ENCODE results near the gene SCNN1B.
"Not testable (repeated sequence)": the region's sequence is repeated elsewhere in the genome, so short reads cannot be mapped to it uniquely, and the experiment has no call there.

The SCNN1B gene, protein sequence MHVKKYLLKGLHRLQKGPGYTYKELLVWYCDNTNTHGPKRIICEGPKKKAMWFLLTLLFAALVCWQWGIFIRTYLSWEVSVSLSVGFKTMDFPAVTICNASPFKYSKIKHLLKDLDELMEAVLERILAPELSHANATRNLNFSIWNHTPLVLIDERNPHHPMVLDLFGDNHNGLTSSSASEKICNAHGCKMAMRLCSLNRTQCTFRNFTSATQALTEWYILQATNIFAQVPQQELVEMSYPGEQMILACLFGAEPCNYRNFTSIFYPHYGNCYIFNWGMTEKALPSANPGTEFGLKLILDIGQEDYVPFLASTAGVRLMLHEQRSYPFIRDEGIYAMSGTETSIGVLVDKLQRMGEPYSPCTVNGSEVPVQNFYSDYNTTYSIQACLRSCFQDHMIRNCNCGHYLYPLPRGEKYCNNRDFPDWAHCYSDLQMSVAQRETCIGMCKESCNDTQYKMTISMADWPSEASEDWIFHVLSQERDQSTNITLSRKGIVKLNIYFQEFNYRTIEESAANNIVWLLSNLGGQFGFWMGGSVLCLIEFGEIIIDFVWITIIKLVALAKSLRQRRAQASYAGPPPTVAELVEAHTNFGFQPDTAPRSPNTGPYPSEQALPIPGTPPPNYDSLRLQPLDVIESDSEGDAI

DNA sequence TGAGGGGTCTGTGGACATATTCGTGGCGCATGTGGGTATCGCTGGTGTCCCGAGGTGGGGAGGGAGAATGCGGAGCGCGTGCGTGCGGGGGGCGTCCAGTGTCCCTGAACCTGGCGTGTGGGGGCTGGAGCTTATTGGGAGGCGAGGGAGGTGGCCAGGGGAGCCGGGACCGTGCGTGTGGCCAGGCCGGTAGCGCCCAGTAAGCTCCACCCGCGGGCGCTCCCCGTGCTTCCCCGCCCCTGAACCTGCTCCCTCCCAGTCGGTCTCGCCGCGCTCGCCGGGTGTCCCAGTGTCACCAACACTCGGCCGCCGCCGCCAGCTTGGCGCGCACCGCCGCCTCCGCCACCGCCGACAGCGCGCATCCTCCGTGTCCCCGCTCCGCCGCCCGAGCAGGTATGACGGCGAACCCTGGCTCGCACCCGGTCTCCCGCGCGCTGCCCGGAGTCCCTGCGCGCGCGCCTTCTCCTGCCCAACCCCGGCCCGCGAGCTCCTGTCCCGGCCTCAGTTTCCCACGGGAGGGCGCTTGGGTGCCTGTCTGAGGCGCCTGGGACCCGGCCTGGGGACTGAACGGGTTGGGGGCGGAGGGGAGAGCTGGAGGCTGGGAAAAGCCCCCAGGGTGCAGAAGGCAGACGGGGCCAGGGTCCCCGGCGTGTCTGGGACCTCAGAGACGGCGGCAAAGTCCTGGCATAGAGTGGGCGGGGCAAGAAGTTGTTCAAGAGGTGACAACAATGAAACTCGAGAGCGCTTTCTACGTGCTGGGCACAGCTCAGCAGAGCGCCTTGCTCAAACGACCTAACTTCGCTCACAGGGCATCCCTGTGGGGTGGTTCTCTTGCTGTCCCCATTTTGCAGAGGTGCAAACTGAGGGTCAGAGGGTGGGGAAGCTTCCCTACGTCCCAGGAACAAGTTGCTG is at the start of gene SCNN1B:
TSS of gene SCNN1B (plus strand) at position 258 of the 912 bp plus-strand sequence. CDS start 46,298 bp downstream, outside the sequence.
- DNase-seq: no peak

DNA sequence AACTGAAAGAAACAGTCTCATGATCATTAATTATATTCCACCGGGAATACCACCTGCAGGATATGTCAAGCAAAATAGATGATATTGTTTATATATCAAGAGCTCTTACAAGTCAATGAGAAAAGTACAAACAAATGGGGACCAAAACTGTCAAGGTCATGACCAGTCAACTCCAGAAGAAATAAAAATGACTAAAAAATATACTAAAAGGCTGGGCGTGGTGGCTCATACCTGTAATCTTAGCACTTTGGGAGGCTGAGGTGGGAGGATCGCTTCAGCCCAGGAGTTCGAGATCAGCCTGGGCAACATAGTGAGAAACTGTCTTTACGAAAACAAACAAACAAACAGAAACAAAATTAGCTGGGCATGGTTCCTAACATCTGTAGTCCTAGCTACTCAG is 49.8 kb upstream of the SCNN1B start:
- DNase-seq: no peak

DNA sequence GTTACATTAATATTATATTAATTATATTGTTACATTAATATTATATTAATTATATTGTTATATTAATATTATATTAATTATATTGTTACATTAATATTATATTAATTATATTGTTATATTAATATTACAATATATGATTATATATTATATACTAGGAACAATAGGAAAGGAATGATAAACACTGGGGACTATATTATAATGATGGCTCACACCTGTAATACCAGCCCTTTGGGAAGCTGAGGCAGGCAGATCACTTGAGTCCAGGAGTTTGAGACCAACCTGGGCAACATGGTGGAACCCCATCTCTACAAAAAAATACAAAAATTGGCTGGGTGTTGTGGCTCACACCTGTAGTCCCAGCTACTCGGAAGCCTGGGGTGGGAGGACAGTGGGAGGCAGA is 48.5 kb upstream of the SCNN1B start:
- not testable (repeated sequence) for DNase-seq

DNA sequence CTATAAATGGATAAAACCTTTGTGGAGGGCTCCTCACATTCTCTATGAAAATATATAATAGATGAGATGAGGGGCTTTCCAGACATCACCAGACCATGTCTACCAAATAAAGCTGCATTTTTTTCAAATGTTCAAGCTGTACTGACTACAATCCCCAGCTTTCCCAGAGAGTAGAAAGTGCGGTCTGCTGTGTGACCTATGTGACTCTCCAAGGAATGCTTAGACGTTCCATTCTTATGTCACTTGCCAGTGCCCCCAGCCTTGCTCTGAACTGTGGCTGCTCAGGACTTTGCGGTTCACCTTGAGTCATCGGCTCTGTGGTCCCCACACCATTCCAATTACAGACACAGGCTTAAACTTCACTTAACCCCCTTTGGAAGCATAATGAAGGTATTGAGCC is 47.8 kb upstream of the SCNN1B start:
- DNase-seq: no peak

DNA sequence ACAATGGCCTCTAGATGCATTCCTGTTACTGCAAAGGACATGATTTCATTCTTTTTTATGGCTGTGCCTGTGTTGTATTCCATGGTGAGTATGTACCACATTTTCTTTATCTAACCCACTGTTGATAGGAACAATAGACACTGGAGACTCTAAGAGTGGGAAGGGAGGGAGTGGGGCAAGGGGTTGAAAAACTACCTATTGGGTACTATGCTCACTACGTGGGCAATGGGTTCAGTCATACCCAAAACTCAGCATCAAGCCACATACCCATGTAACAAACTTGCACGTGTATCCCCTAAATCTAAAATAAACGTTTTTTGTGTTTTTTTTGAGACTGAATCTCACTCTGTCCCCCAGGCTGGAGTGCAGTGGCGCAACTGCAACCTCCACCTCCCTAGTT is 47.1 kb upstream of the SCNN1B start:
- DNase-seq: no peak

DNA sequence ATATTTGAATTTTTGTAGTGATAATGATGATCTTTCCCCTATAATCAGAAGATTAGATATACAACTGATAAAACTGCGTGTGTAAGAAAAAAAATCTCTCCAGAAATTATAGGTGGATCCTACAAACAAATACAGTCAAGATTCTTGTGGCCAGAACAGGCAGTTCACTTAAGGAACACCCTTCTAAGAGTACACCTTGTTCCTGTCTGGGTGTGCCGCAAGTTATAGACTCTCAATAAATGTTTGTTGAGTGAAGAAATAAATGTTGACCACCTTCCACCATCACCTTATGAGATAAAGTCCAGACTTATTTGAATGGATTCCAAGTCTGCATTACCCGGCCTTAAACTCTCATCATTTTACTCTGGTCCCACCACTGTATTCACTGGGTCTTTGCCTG is 45.7 kb upstream of the SCNN1B start:
- no peak for DNase-seq

DNA sequence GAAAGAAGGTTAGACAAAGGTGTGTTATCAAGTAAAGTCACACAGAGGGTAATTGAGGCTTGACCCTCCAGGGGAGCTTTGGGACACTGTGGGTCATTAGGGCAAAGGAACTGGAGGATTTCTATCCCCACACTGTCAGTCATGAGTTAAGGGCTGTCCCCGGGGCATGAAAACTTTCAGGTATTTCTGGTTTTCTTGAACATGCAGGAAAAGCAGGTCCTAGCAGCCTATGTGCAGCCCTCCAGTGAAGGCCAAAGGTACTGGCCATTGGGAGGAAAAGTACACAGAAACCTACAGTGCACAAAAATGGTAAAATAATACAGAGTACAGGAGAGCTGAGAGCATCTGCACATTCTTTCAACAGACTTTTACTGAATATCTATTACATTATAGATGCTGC is 44.4 kb upstream of the SCNN1B start:
- DNase-seq: no peak

DNA sequence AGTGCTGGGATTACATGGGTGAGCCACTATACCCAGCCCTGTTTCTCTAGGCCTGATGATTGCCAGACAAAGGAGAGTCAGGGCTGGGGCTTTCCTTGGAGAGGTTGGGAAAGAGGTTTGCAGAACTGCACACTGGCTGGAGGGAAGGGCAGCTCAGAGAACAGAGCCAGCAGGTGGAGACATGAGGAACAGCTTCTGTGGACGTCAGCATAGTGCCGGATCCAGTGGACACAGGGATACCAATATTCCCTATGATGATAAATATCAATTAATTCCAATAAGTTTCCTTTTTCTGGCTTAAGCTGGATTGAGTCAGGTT is 43.2 kb upstream of the SCNN1B start:
- no peak for DNase-seq

DNA sequence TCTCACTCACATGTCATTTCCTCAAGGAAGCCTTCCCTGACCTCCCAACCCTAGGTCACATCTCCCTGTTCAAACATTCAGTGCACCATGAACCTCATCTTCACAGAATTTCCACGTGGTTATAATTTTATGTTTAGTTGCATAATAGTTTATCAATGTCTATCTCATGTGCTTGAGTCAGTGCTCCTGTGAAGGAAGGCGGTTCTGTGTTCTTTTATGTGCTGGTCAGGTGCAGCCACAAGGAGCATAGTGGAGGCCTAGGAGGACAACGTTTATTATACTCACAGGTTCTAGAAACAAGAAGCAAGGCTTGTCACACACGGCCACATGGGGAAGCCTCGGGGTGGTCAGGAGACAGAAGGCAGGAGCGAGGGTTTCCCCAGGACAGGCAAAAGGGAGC is 34.5 kb upstream of the SCNN1B start:
- no peak for DNase-seq

DNA sequence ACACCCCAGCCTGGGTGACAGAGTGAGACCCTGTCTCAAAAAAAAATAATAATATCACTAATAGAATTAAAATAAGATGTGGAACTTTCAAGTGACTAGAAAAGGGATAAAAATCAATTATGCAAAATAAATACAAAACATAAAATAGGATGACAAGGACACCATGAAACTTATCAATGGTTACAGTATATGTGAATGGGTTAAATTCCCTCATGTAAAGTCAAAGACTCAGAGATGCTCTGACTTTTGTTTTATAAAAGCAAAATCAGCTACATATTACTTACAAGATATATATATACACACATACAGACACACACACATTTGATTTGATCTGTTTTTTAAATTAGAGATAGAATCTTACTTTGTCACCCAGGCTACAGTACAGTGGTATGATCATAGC is 33.5 kb upstream of the SCNN1B start:
- no peak for DNase-seq

DNA sequence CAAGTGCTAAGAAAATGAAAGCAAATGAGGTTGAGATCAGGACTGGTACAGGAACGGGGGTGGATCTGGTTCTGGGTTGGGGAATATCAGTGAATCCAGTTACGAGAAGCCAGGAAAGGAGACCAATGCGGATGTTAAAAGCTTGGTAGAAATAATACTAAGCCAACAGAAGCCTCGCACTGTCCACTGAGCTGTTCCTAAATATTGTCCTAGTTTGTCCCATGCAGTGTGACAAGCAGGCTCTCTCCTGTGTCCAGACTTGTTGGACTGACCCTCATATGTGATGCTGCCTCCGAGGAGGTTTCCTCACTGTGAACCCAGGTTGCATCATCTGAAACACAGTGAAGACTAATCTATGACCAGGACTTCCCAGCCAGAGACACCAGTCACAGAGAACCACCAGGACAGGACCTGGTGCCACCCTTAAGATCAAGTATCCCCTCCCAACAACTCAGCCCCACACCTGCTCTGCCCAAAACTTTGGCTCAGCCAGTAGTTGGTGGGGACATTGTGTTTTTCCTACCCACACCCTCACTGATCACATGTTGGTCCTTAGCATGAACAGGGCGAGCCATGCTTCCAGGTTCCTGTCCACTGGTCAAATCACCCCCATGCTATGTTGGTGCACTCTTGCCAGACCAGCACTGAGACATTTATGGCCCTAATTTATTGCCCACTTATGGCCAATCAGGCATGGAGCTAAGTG is 32.7 kb upstream of the SCNN1B start:
- no peak for DNase-seq

DNA sequence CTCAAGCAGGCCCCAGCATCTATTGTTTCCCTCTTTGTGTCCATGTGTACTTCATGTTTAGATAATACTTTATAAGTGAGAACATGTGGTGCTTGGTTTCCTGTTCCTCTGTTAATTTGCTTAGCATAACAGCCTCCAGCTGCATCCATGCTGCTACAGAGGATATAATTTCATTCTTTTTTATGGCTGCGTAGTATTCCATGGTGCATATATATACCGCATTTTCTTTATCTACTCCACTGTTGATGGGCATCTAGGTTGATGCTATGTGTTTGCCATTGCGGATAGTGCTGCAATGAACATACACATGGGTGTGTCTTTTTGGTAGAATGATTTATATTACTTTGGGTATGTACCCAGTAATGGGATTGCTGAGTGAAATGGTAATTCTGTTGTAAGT is 31.4 kb upstream of the SCNN1B start:
- no peak for DNase-seq

DNA sequence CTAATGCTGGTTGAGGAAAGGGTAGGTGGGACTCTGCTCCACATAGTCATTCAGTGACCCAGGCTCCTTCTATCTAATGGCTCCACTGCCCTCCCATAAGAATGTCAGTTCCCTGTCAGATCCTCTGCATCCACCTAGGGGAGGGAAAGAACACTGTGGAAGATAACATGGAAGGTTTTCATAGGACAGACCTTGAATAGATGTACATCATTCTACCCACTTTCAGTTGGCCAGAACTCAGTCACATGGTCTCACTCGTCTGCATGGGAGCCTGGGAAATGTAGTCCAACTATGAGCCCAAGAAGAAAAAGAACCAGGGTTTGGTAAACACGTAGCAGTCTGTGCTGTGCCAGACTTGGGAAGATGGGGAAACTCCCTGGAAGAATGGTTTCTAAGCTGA is 27.1 kb upstream of the SCNN1B start:
- no peak for DNase-seq

DNA sequence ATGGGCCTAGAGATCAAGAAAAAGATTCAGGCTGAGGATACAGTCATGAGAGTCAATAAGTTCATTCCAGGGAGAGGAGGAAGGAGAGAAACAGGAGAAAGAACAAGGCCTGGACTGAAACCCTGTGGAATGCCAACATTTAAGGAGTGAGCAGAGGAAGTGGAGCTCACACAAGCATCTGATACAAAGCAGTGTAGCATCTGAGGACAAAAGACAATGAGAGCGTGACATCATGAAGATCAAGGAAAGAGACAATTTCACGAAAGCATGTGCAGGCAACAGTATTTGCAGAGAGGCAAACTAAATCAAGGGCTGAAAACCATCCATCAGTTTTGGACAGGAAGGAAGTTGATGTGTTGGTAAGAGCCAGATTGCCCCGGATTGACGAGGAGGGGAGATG is 25.3 kb upstream of the SCNN1B start:
- DNase-seq: no peak

DNA sequence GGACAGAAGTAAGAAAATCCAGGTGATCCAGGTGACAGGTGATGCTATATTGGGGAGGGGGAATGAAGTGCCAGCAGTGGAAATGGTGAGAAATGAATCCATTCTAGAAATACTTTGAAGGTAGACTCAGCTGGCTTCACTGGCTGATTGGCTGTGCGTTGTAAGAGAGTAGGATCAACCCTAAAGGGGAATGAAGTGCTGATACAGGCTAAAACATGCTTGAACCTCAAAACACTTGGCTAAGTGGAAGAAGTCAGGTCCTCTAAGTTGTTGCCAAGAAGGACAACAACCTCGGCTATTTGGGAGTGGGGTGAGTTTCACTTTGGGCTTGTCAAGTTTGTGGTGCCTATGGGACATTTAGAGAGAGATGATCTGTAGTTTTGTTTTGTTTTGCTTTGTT is 24.1 kb upstream of the SCNN1B start:
- no peak for DNase-seq

DNA sequence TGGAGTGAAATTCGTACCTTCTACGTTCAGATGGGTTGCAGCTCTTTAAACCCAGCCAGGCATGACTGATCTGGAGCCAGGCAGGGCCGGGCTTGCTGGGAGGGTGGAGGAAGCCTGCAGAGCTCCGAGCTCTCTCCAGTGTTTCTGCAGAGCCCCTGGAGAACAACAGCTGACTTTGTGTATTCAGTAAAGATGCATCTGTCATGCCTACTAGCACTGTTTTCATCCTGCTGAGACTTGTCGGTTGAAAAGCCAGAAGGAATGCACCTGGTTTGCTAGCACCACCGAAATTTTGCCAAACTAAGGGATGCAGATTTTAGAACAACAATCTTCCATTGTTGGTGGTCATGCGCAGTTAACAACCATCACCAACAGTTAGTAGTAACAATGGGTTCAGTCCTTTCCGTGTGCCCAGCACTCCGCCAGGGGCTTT is 22.4 kb upstream of the SCNN1B start:
- DNase-seq: no peak

DNA sequence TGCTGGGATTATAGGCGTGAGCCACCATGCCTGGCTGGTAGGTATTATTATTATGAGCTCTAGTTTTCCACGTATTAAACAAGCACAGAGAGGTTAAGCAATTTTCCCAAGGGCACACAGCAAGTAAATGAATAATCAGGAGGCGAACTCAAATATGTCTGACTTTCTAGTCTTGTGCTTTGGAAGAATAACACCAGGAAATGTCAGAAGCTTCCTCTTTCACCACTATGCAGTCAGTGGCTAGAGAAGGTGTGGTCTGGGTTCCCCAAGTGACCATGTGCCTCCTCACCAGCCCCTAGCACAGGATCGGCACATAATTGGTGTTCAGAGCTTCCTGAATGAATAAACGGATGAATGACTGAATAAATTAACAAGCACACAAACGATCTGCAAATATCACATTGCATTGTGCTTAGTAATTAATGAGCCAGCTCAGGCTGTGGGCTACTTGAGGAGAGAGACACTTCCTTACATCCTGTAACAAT is 21.6 kb upstream of the SCNN1B start:
- no peak for DNase-seq

DNA sequence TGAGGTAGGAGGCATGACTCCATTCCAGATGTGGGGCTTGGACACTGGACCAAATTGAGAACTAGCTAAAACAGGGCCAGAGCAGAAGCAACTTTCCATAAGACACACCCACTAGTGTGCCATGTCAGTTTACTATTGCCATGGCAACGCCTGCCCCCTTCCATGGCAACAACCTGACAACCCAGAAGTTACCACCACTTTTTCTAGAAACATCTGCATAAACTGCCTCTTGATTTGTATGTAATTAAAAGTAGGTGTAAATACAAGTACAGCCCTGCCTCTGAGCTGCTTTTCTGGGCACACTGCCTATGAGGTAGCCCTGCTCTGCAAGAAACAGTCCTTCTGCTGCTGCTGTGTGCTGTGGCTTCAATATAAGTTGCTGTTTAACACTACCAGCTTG is 19.5 kb upstream of the SCNN1B start:
- DNase-seq: no peak

DNA sequence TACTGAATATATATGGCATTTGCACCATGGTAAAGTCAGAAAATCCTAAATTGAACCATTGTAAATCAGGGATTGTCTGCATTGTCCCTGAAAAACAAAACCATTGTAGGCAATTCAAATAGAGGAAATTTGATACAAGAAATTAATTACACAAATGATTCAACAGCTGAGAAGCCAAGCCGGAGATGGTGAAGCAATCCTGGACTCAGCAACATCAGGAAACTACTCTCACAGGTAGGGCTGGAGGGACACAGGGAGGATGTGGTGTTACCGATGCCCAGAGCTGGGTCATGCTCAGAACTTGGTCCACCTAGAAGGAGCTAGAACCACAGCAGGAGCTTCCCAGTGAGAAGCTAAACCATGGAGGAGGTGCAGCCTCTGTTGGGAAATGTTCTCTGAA is 18.5 kb upstream of the SCNN1B start:
- no peak for DNase-seq

DNA sequence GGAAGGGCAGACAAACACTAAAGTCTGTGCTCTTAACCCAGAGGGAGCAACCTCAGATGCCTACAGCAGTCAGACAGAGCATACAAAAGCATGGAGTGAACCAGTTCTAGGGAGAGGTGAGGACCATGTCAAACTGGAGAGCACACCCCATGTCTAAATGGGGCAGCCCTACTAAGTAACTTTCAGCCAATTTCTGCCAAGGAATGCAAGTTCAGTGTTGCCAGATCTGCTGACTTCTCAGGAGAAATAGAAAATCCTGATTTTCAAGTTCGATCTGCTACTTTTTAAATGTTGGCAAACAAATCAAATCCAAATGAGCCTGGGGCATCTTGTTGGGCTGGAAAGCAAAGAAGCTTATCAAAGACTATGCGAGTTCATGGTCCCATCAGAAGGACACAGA is 17.5 kb upstream of the SCNN1B start:
- no peak for DNase-seq

DNA sequence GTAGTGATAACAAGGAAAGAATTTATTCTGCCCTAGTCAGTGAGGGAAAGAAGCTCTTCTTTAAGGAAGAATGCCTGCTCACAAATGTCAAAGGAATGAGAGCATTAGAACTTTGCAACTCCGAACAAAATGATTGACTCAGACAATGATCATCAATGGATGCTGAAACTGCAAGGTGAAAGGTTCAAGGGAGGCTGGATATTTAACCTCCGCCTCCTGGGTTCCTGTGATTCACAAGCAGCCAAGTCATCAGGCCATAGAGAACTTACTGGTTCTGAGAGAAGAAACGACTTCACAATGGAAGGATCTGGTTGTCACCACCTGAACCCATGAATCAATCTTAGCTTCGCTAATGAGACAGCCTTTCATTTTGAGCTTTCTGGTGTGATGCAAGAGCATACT is 16.0 kb upstream of the SCNN1B start:
- no peak for DNase-seq

DNA sequence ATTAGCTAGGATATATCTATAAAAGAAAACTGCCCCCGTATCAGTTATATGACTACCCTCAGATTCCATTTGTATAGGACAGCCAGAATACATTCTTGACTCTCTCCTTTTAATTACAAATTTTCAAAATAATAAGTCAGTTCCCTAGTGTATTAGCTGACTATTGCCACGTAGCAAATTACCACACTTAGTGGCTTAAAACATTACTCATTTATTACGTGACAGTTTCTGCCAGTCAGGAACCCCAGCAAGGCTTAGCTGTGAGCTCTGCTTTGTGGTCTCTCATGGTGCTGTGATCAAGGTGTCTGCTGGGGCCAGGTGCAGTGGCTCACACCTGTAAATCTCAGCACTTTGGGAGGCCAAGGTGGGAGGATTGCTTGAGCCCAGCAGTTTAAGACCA is 13.9 kb upstream of the SCNN1B start:
- DNase-seq: no peak

All from CD4-positive, alpha-beta T cell treated with Interleukin-15 for 1 hour (primary cell).